ENCODE data around the gene SH3BGRL3.

DNA sequence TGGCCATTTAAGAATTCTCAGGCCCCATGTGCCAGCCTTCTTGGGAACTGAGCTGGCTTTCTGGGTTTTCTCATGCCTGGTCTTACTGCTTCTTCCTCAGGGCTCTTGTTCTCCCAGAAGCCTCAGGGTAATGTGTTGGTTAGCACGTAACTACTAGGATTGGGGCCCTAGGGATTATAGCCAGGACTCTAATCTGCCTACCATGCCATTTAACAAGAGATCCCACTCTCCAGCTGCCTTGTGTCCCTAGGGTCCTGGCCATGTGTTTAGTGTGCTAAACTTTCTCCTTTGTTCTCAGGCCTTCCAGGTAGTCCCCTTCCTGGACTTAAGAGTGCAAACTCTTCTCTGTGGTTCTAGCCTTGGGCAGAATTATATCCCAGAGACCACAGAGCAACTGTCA lies 2.2 kb upstream of the SH3BGRL3 start:
- TF ChIP-seq, protein P1, sequence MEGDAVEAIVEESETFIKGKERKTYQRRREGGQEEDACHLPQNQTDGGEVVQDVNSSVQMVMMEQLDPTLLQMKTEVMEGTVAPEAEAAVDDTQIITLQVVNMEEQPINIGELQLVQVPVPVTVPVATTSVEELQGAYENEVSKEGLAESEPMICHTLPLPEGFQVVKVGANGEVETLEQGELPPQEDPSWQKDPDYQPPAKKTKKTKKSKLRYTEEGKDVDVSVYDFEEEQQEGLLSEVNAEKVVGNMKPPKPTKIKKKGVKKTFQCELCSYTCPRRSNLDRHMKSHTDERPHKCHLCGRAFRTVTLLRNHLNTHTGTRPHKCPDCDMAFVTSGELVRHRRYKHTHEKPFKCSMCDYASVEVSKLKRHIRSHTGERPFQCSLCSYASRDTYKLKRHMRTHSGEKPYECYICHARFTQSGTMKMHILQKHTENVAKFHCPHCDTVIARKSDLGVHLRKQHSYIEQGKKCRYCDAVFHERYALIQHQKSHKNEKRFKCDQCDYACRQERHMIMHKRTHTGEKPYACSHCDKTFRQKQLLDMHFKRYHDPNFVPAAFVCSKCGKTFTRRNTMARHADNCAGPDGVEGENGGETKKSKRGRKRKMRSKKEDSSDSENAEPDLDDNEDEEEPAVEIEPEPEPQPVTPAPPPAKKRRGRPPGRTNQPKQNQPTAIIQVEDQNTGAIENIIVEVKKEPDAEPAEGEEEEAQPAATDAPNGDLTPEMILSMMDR (IDR thresholded peaks at IDR 0.05 in 4 of 5, conservative IDR thresholded peaks at IDR 0.05 in 1 of 5): no peak
- no peak for TF ChIP-seq POLR2A (IDR thresholded peaks at IDR 0.05)

All from gastrocnemius medialis (tissue), 4 donors.